Activated CD4-positive, alpha-beta T cell treated with anti-CD3 and anti-CD28 coated beads, Interleukin-2, amount 50 U/mL, for 24 hours (primary cell): ENCODE data around the gene PTPN18.
A peak's percentile ranks its signal among the peaks of the same experiment; 100 is the strongest.

Experiments
- DNase-seq, 2 donors: peaks; one replicate each; pipeline ENCODE4 v3.0.0-alpha.2; 2020; ENCODE audit warnings: low read depth in 1 of 2, low spot score in 1 of 2

The PTPN18 gene

GRCh38 chr2:130363479-130363878, 7.6 kb downstream of the PTPN18 start:
- no peak for DNase-seq

GRCh38 chr2:130365075-130365474, 9.2 kb downstream of the PTPN18 start:
- DNase-seq: no peak

GRCh38 chr2:130365963-130366362, 10.1 kb downstream of the PTPN18 start:
- DNase-seq: no peak

GRCh38 chr2:130366720-130367119, 10.9 kb downstream of the PTPN18 start:
- no peak for DNase-seq

GRCh38 chr2:130368786-130369185, 12.9 kb downstream of the PTPN18 start:
- DNase-seq: no peak

GRCh38 chr2:130369311-130369964, 13.6 kb downstream of the PTPN18 start:
- DNase-seq: no peak

- DNase-seq: no peak
Observed at GRCh38 chr2:130369965-130370341, 14.1 kb downstream of the PTPN18 start.

- DNase-seq: no peak
Observed at GRCh38 chr2:130370490-130370889, 14.6 kb downstream of the PTPN18 start.

- DNase-seq: no peak
Observed at GRCh38 chr2:130371723-130372054, 15.8 kb downstream of the PTPN18 start.

- peak; percentile 50 for DNase-seq
Observed at GRCh38 chr2:130372055-130372832, 16.4 kb downstream of the PTPN18 start.

- DNase-seq: no peak
Observed at GRCh38 chr2:130372833-130373807, 17.3 kb downstream of the PTPN18 start.

GRCh38 chr2:130373808-130374365, 18.0 kb downstream of the PTPN18 start:
- DNase-seq: no peak

- DNase-seq: no peak
Observed at GRCh38 chr2:130374587-130375290, 18.9 kb downstream of the PTPN18 start.

- no peak for DNase-seq
Observed at GRCh38 chr2:130375291-130376266, 19.7 kb downstream of the PTPN18 start.

- DNase-seq: no peak
Observed at GRCh38 chr2:130376433-130377293, 20.8 kb downstream of the PTPN18 start.

GRCh38 chr2:130377491-130377890, 21.6 kb downstream of the PTPN18 start:
- no peak for DNase-seq

GRCh38 chr2:130378206-130378897, 22.5 kb downstream of the PTPN18 start:
- no peak for DNase-seq

GRCh38 chr2:130378898-130379214, 23.0 kb downstream of the PTPN18 start:
- no peak for DNase-seq
